ENCODE measurements around the gene PTPRN2.

PTPRN2 gene

DNA sequence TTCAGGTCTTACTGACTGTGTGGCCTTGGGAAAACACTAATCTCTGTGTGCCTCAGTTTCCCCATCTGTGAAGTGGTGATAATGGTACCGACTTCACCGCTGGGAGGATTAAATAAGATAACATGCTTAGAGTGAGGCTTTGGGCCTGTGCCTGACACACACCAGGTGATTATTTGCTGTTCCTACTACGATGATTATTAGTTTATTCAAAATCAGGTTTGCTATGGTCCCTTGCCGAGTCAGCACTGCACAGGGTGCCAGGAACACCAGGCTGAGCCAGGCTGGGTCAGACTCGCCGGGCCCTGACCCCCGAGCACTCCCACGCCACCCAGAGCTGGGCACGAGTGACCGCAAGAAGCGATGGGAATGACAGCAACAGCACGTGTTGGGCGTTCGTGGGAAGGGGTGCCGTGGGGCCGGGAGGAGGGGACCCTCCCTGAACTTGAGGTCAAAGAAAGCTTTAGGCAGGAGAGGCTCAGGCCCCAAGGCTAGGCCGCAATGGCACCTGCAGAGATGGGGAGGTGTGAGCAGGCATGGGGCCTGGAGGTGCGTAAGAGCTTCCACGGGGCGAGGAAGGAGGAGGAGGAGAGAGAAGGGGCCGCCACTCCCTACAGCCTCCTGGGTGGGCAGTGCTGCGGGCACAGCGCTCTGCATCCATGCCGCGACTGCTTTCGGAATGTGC, 925.4 kb downstream of the PTPRN2 start:
- DNase-seq, result no peak

DNA sequence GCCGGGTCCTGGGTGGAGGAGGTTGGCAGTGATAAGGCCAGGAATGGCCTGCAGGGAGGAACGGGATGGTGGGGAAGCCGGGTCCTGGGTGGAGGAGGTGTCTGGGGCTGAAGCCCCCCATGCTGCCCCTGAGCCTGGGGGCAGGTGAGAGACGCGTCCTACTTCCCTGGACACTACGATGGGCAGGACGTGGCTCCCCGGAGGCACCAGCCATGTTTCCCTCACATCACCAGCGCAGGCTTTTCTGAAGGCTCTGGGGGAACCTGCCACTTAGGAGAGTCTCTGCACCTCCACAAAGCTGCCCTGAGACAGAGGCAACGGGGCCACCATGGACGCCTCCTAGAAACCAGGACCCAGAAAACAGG, 926.0 kb downstream of the PTPRN2 start:
- no peak for DNase-seq

DNA sequence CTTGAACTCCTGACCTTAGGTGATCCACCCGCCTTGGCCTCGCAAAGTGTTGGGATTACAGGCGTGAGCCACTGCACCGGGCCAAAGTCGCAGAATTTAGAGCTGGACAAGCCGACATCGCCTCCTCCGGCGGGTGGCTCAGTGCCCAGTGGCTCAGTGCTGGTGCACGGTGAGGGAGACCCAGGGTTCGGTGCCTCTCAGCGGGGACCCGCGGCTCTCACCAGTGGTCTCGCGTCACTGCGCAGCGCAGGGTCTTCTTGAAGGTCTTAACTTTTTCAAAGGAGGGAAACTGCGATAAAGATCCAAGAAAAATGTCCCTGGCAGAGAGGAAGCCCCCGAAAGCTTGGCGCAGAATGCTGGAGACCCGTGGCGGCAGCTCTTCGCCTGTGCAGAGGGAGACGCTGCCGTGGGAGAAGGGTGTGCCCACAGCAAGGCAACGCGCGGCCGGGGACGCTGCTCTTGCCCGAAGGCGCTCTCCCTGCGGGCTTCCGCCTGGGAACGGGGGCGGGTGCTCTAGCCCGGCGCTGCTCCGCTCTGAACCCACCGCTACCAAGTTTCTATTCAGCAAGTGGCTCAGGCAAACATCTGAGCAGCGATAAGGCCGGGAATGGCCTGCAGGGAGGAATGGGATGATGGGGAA, 926.5 kb downstream of the PTPRN2 start:
- DNase-seq, result no peak

DNA sequence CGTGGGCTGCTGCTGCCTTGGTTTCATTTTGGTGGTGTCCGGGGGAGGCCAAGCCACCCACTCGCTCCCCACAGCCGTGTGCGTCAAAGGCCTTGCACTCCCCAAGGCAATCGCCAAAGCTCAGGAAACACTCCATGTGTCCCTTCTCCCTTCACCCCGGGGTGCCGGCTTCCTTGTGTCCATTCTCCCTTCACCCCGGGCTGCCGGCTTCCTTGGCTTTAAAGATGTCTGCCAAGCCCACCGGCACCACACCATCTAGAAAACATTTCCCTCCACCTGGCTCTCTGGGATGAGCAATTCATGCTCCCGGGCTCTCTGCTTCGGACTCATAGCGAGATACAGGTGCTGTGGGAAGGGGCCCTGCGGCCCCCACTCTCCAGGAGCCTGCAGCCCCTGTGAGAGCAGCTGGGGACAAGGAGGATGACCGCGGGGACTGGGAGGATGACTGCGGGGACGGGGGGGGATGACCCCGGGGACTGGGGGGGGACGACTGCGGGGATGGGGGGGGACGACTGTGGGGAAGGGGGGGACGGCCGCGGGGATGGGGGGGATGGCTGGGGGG, 928.7 kb downstream of the PTPRN2 start:
- DNase-seq, result no peak

DNA sequence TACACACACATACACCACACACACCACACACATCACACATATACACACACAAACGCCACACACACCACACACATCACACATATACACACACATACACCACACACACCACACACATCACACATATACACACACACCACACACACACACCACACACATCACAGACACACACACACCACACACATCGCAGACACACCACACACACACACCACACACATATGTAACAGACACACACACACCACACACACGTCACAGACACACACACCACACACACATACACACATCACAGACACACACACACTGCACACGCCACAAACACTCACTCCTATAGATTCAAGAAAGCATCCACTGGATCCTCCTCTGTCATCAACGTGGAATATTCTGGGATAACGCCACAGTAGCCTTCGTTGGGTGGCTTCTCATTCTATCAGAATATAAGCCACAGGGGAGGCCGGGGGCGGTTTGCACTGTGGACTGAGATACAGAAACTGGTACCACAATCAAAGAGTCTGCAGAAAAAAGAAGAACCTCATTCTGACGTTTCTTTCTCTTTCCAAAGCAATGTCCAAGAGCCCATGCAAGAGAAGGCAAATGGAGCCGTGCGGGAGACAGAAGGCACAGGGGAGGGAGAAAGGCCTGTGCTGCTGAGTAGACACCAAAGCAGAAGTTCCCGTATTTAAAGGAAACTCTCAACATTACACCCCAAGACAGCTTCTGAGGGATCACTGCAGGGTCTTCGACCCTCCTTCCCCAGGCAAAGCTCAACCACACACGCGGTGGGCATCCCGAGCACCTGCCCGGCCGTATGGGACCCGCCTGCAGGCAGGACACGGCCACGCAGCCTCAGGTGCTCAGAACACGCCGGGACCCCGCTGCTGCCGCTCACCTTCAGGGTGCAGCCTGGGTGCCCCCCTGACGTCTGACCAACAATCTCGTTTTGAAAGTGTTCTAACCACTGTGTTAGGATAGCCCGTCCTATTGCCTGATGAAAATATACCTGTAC, 929.6 kb downstream of the PTPRN2 start:
- DNase-seq, result no peak

DNA sequence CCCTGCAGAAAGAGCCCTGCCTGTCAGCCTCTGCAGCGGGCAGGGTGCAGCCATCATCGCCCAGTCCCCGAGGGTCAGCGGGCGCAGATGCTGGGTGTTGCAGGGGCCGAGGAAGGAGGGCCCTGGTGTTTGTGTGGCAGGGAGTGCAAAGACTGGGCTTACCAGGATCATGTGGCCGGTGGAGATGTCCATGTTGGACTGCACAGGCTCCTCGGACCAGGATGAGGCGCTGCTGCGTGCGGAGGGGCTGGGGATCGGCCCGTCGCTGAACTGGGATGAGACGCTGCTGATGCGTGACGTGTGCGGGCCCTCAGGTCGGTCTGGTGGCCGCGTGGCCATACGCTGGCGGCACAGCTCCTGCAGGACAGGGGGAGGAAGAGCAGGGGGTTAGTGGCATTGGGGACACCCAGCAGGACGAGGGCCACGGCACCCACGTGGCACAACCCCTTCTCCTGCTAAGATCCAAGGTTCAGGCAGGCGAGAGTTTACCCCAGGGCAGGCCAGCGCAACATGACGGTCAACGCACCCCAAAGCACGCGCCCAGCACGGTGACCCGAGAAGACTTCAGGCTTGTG, 931.3 kb downstream of the PTPRN2 start:
- no peak for DNase-seq

DNA sequence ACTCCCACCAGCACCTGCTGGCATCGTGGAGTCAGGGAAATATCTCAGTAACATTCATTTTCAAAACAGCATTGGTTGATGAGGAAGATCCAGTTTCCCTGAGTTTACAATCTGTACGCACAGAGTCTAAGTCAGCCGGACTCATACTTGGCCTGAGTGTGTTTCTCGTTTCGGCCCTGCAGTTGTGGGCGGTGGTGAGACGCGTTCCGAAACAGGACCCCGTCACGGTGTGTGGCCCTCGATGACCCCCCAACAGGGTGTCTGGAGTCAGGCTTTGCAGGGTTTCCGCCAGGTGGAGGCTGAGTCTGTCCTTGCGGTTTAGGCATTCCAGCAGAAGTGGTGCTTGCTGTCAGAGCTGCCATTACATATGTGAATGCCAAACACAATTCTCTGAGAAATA, 933.3 kb downstream of the PTPRN2 start:
- DNase-seq, result no peak

DNA sequence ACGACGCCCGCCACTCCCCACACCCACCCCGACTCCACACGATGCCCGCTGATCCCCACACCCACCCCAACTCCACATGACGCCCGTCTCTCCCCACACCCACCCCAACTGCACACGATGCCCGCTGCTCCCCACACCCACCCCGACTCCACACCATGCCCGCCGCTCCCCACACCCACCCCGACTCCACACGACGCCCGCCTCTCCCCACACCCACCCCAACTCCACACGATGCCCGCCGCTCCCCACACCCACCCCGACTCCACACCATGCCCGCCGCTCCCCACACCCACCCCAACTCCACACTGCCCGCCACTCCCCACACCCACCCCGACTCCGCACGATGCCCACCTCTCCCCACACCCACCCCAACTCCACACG, 933.8 kb downstream of the PTPRN2 start:
- no peak for DNase-seq

DNA sequence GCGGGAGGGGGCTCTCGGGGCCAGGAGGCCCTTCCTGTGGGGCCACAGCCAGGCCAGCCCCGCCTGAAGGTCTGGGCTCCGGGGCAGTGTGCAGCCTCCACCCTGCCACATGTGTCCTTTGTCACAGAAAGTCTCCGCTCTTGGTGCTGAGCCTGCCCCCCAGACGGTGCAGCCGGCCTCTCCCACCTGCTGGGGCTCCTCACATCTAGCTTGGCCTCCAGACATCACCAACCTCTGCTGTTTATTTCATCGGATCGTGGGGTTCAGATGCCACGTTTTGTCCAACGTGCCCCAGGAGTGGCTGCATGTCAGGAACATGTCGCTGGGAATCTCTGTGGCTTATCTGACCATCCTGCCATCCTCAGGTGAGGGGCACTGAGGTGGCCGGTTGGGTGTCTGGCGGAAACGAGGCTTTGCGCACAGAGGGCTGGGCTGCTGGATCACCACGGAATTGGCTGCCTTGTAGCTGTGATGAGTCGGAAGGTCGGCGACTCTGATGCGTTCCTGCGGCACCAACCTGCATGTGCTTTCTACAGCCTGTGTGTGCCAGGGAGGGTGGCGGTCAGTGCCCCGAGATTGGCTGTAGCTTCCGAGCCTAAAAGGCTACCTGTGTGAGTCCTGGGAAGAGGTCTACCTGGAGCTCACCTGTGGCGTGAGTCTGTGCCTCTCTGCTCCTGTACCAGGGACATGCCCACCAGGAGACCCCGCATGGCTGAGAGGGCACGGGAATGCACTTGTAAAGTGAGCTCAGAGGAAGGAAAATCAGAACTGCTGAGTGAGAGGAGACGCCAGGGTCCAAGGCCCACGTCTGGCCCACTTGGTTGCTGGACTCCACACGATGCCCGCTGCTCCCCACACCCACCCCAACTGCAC, 934.4 kb downstream of the PTPRN2 start:
- DNase-seq, result no peak

DNA sequence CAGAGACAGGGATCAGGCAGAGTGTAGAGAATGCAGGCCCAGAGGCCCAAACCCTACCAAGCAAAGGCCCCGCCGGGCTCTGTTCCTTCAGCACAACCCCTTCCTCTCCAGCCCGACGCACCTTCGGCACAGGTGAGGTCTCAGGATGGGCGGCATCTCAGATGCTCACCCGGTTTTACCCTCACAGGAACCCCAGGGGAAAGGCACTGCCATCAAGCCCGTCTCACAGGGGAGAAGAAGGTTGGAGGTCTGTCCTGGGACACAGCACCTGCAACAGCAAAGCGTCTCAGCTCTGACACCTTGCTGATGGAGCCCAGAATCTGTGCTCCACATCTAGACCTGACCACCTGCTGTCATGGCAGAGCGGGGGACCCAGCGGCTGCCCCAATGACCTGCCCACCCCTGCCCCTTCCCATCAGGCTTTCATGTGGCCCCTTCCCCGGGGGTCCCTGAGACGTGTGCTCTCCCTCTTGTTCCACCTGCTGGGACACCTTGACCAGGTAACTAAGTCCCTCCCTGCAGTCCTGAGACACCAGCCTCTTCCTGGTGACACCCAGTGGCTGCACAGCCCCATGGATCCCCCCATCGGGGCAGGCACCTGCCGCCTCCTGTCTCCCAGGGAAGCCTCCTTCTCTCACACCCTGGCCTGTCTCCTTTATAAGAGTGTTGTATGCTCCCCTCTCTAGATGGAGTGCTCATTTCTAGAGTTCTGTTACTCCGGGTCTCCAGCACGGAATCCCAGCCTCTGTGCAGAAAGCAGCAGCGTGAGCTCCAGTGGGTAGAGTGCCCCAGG, 935.3 kb downstream of the PTPRN2 start:
- DNase-seq, result no peak

DNA sequence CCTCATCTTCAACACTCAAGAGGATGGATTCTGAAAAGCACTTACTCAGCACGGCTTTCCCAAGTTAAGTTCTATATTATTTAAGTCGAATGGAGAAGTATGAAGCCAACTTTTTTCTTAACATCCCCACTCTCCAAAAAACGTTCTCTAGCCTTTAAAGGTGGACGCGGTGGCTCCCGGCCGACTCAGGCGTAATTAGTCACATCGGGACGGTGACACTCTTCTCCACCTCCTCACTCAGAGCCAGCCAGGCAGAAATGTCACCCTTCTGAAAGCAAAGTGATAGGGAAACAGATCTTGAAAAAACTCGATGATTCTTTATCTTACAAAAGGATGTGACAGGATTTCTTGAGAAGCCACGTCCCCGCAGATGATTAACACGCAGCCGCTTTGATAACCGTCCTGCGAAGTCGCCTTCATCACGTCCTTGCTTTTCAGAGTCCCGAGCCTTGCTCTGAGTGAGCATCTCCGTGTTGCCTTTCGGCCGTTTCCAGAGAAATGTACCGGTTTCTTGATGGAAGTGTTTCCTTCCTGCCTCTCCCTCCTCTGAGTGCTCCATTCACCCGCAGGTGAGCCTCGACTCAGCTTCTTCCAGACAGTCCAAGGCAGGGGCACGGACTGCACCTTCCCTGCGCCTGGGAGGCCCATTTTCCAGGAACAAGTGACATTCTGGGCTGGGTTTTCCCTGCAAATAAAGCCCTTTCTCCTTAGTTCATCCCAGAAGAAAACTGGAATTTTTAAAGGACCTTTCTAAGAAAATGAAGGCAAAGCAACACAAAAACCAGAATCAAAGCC, 936.1 kb downstream of the PTPRN2 start:
- DNase-seq, result no peak

DNA sequence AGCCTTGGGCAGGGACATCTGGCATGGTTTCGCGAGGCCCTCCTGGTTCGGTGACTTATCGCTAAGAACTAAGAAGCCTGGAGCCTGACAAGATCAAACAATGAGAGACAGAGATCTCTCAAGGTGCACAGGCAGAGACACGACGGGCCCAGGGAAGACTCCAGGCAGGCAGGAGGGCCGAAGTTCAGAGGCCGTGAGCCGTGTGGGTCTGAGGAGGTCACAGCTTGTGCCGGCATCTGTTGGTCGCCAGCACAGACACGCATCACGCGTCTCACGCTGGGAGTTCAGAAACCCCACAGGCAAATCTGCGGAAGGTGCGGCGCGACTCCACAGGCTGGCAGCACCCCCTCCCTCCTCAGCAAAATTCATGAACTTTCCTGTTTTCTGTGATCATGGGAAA, 936.8 kb downstream of the PTPRN2 start:
- DNase-seq, result no peak

DNA sequence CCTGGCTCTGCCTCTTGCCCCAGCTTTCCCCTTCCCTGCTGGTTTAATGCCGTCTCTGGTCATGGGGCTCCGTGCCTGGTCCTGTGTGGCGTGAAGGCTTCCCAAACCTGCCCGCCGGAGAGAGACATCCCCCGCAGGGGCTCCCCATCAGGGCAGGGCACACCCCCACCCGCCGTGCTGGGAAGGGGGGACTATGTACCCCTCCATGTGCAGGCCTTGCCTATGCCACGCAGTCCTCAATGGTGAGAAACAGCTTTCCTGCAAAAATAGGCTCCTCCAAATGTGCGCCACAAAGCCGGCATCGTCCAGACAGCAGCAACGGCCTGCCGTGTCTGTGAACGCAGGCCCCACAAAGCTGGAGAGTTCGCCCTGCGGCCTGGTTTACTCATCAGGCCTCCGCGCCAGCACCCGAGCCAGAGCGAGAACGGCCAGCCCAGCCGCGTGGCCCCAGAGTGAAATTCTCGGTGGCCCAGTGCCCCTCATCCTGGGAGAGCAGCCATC, 937.4 kb downstream of the PTPRN2 start:
- no peak for DNase-seq

DNA sequence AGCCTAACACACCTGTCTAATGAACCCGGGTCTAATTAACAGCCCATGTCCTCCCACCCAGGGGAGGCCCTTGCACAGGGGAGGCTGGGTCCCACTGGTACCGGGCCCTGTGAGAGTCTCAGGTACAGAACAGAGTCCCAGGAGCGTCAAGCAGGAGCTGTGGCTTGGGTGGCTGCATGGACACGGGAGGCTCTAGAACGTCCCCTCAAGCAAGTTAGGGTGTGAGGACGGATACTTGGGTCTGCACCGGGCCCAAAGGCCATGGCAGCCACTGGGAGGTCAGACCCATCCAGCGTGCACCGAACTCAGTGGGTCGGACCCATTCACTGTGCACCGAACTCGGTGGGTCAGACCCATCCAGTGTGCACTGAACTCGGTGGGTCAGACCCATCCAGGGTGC, 941.1 kb downstream of the PTPRN2 start:
- no peak for DNase-seq

DNA sequence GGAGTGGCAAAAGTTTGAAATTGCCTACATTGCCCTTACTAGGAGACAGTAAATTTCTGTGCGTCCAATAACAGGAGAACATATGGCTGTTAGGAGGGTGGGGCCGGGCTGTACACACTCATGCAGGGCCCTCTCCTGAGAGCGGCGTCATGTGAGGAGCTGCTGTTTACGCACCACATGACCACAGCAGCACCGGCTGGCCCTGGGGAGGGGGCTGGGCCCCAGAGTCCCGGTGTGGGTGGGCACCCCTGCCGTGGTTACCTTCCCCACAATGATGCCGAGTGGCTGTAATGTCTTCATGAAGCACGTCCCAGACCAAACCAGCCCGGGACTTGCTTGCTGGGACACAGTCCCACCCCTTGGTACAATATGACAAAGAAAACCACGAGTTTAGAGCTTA, 942.1 kb downstream of the PTPRN2 start:
- DNase-seq, result no peak

DNA sequence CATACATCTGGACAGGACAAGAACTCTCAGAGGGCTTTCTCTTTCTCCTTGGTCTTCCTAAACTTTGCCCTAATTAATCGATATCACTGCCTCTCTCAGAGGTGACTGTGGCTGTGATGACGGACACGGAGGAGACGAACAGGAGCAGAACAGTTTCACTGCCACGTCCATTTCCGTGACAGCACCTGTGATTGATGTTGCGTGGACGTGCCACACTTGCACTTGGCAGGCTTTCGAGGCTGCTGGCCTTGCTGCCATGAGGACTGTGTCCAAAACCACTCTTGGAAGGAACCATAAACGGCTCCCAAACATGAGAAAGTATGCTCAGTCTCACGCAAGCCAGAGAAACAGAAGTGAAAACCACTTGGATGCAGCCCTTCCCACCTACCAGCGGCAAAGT, 942.7 kb downstream of the PTPRN2 start:
- no peak for DNase-seq

DNA sequence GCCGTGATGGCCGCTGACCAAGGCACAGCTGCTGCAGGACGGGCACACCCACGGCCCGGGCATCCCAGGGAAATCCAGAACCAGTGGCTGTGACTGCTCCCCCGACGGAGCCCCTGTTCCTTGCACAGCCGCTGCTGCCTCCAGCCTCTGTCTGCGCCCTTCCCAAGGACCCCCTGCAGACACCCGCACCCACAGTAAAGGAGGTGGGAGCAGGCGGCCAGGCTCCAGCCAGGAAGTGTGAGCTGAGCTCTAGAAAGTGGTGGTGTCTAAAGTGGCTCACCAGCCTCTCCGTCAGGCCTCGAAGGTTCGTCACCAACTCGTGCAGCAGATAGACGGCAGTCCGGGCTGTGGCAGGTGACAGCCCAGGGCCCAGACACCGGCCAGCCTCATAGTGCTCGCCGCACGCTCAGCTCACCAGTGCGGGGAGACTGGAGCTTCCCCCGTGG, 944.1 kb downstream of the PTPRN2 start:
- DNase-seq, result no peak

DNA sequence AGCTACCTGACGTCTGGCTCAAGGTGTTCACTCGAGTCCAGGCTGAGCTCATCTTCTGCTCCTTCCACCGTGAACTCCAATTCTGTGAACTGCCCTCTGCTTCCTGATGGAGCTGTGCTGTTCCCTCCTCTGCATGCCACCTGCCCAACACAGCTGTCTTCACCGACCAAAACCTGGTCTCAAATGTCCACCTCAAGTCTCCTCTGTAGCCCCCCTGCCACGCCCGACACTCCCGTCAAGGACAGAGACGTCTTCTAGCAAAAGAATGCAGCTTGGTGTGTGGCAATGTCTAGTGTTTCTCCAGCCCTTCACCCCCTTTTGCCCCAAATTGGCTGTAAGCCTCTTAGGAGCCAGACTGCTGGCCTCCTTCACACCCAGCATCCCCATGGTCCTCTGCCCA, 945.8 kb downstream of the PTPRN2 start:
- DNase-seq, result no peak

DNA sequence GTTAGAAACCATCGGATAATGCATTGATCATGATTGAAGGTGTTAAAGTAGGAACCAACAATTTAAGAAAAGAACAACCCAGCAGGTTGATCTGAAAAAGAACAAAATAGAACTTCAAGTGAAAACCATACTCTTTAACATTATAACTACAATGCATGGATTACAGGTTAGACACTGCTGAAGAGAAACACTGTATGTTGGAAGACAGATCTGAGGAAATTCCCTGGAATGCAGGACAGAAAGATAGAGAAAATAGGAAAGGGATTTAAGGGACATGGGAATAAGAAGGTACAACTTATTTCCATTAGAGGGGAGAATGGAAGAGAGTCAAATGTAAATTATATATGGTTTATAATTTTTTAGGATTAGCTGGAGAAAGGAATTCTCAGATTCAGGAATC, 947.5 kb downstream of the PTPRN2 start:
- no peak for DNase-seq

DNA sequence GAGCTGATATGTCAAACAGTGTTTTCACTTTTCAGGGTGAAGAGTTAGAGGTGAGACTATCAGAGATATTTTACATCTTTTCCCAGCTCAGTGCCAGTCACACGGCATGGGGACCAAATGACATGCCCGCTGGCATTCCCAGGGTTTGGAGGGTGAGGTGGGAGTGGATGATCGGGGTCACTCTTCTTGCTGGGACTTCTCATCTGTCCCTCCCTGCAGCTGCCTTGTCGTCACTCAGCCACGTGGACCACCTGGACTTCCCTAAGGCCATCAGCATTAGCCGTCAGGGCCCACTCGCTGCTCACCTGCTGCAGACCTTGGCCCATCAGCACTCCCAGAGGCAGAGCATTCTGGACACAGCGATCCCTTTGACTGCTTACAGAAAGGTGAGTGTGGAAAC, 949.1 kb downstream of the PTPRN2 start:
- no peak for DNase-seq

All from effector CD4-positive, alpha-beta T cell (primary cell).